GM10248 (cell line): ENCODE results near the gene CCDC134.

Experiments used
- CTCF ChIA-PET: fragments of 300-600 bp; sonication (Branson Sonifier 250); formaldehyde crosslinking; extraction: SDS; loops from one replicate; lab custom pipeline; 2021; ENCODE audit warnings: antibody characterized with exemption; lab: Yijun Ruan, JAX
- POLR2A ChIA-PET: fragments of 350-650 bp; sonication (Branson Sonifier 250); formaldehyde crosslinking; extraction: SDS; loops from one replicate; lab custom pipeline; 2020; ENCODE audit warnings: antibody characterized with exemption; lab: Yijun Ruan, JAX
- DNase-seq: peaks from one replicate; pipeline ENCODE4 v3.0.0; 2012; ENCODE audit errors: extremely low spot score
- TF ChIP-seq, protein P1 (sequence below): IDR thresholded peaks from 2 replicates; pipeline ENCODE4 v1.5.1; 2012; ENCODE audit warnings: mild to moderate bottlenecking, low read depth; ENCODE audit errors: extremely low read depth, missing control alignments, control extremely low read depth

The CCDC134 gene

DNA sequence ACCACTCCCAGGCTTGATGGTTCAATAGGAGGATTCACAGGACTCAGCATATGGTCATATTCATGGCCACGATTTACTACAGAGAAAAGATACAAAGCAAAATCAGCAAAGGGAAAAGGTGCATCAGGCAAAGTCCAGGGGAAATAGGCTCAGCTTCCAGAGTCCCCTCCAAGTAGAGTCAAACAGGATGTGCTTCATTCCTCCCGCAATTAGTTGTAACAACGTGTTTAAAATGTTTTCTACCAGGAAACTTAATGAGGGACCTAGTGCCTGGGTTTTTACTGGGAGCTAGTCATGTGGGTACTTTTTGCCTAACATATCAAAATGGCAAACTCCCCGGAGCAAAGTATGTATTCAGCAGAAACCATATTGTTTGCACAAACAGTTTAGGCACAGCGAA, 17.5 kb downstream of the CCDC134 start:
- ChIA-PET CTCF (interaction anchor here (1.0 to 3.7 kb wide), 4 partner anchors 10 to 129 kb away, joined by 3 to 14 read pairs (median 6); partner anchors contain the start of gene CENPM), POLR2A (no interaction called here)
- TF ChIP-seq, protein P1, sequence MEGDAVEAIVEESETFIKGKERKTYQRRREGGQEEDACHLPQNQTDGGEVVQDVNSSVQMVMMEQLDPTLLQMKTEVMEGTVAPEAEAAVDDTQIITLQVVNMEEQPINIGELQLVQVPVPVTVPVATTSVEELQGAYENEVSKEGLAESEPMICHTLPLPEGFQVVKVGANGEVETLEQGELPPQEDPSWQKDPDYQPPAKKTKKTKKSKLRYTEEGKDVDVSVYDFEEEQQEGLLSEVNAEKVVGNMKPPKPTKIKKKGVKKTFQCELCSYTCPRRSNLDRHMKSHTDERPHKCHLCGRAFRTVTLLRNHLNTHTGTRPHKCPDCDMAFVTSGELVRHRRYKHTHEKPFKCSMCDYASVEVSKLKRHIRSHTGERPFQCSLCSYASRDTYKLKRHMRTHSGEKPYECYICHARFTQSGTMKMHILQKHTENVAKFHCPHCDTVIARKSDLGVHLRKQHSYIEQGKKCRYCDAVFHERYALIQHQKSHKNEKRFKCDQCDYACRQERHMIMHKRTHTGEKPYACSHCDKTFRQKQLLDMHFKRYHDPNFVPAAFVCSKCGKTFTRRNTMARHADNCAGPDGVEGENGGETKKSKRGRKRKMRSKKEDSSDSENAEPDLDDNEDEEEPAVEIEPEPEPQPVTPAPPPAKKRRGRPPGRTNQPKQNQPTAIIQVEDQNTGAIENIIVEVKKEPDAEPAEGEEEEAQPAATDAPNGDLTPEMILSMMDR, result no peak
- DNase-seq, result no peak

DNA sequence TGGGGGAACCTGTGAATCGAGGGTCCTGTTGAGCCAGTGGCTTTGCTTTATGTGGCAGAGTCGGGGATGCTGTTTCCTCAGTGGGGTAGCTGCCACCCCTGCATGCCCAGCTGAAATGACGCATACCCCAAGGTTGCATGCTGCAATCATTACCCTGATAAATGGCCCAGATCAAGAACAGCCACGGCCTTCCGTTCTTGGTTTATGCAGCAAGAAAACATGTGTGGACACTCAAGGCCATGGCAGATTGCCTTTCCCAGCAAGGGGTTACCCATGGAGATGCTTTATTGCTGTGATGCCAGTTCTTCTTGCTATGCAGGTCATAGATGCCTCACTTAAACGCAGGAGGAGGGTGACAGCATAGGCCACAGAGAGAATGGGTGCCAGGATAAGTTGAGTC, 18.1 kb downstream of the CCDC134 start:
- TF ChIP-seq, protein P1, result no peak
- ChIA-PET CTCF (interaction anchor here (1.0 to 3.7 kb wide), 3 partner anchors 9 to 128 kb away, joined by 3 to 14 read pairs (median 5); partner anchors contain the start of gene CENPM), POLR2A (interaction anchor here (0.6 kb wide), 1 partner anchor 132 kb away, joined by 9 read pairs; no protein-coding TSS in a partner anchor)
- no peak for DNase-seq

DNA sequence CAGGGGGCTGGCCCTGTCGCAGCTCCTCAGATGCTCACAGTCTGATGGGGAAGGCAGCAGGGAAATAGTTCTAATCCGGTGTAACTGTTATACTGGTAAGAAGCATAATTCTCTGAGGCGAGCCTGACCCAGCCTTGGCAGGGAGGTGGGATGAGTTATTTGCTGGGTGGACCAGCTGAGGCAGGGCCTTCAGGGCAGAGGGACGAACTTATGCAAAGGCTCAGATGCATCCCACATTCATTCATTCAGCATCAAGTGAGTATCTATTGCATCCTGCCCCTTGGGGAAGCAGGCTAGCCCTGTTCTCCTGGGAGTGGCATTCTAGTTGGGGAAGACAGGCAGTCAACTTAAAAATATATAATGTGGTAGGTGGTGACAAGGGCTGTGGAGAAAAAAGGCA, 18.8 kb downstream of the CCDC134 start:
- CTCF ChIA-PET, result no interaction called here
- TF ChIP-seq, protein P1, result no peak
- DNase-seq, result no peak
- POLR2A ChIA-PET, result no interaction called here

DNA sequence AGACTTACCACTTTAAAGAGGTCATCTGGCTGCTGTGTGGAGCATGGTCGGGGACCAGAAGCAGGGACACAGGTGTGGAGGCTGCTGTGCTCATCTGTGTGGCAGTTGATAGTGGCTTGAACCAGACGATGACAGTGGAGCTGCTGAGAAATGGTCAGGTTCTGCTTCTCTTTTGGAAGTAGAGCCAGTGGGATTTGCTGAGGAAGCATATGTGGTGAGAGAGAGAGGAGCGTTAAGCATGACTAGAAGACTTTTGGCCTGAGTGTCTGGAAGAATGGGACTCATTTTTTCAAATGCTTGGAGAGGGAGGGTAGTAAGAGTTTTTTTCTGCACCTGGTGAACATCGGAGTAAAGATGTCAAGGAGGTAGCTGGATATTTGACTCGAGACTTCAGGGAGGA, 20.0 kb downstream of the CCDC134 start:
- TF ChIP-seq, protein P1, result no peak
- ChIA-PET POLR2A (no interaction called here), CTCF (interaction anchor here (1.4 to 3.2 kb wide), 2 partner anchors 108 to 121 kb away, joined by 4 to 13 read pairs; no protein-coding TSS in a partner anchor)
- DNase-seq, result no peak

DNA sequence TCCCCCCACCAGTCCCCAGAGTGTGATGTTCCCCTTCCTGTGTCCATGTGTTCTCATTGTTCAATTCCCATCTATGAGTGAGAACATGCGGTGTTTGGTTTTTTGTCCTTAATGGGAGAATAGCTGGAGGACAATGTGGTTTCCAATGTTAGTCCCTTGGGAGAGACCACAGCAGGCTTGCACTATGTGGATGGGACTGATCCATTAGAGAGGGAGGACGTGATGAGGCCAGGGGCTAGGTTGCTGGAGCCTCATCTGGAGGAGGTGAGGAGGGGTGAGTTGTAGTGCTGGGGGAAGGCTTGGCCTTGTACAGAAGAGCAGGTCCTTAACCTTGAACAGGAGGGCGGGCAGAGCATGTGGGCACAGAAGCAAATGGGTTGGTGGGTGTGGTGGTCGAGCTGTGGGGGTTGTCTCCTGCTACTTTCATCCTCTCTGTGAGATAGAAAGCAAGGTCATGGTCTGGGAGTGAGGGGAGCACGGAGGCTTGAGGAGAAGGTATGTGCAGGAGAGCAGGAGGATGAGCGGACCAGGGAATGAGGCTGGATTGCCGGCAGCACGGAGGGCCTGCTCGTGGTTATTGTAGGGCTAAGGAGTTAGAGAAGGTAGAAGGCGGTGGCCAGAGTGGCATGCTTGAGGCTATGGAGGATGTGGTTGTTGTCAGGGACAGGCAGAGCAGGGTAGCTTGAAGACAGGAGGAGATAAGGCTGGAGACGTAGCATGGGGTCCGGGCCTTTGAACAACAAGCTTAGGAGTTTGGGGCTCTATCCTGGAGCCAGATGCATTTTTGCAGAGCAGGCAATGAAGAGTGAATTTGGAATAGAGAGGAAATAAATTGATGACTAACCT, 21.2 kb downstream of the CCDC134 start:
- TF ChIP-seq, protein P1, result no peak
- ChIA-PET CTCF (interaction anchor here (0.6 to 3.2 kb wide), 14 partner anchors 8 to 135 kb away, joined by 3 to 13 read pairs (median 4); partner anchors contain the start of gene CCDC134), POLR2A (interaction anchor here (1.4 kb wide), 1 partner anchor 22 kb away, joined by 4 read pairs; the partner anchor contains the start of gene CCDC134)
- DNase-seq, result no peak

DNA sequence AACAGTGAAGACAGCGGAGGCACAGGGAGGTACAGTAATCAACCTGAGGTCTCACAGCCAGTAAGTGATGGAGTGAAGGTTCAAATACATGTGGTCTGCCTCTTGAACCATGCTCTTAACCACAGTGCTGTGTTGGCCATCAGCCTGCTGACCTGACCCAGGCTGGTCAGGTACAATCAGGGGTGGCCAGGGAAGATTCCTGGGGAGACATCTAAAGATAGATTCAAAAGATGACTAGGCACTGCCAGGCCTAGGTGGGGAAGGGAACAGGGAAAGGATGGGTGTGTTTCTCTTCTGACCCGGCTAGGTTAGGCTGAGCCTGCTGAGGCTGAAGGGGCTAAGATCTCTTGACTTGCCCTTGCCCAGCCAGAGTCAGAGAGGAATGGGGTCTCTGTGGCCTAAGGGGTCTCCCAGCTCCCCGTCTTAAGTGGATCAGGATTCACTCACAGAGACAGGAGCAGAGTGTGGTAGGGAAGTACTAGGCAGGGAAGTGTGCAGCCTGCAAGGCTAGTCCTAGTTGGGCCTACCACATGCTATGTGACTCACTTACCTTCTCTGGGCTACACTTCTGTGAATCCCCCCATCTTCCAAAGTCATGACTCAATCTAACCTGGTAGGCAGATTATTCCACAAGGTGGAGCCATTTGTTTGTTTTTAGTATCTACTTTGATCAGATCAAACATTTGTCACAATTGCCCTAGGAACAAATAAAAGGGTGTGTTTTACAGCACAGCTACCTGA, 22.0 kb downstream of the CCDC134 start:
- POLR2A ChIA-PET, result interaction anchor here (1.4 kb wide), 1 partner anchor 22 kb away, joined by 4 read pairs; the partner anchor contains the start of gene CCDC134
- peak; percentile 69 for DNase-seq
- CTCF ChIA-PET, result interaction anchor here (0.6 to 3.2 kb wide), 14 partner anchors 8 to 168 kb away, joined by 3 to 13 read pairs (median 3); partner anchors contain the start of gene CCDC134
- TF ChIP-seq, protein P1, result peak; percentile 55
